H1 (cell line): Measurements from ENCODE around the gene BRPF1. TPM values are rescaled to one million over a fixed set of nuclear protein-coding genes. Genes with fewer than 3 reads are reported as not detected.
A peak's percentile ranks its signal among the peaks of the same experiment; 100 is the strongest.

ENCODE experiments used
- CBX5 ChIP-seq: fragments of 300-800, 300-1000 bp; sonication (generic); IDR thresholded peaks from 2 replicates; pipeline ENCODE4 v1.7.1; 2016; ENCODE audit warnings: antibody characterized with exemption, low read length, low read depth
- CEBPB ChIP-seq: IDR thresholded peaks from 2 replicates; pipeline ENCODE4 v1.6.1; 2012; ENCODE audit warnings: low read depth, low read length
- CHD2 ChIP-seq: IDR thresholded peaks from 2 replicates; pipeline ENCODE4 v1.6.1; 2012; ENCODE audit warnings: low read length, improper control_type of control experiment
- HDAC2 ChIP-seq, 2 experiments: fragments of 300-600 bp in 1 of 2; sonication (generic) in 1 of 2; IDR thresholded peaks; 2 replicates each; pipeline ENCODE4 v1.6.1; 2011 to 2012; ENCODE audit warnings: low read depth in 2 of 2, low read length in 2 of 2, mild to moderate bottlenecking in 2 of 2, moderate library complexity in 2 of 2, borderline replicate concordance in 1 of 2, inconsistent platforms in 1 of 2
- HDAC6 ChIP-seq: IDR thresholded peaks from one replicate; pipeline ENCODE4 v1.7.1; 2012; ENCODE audit warnings: low read depth, mild to moderate bottlenecking, inconsistent platforms, low read length, moderate library complexity
- KDM4A ChIP-seq: IDR thresholded peaks from one replicate; pipeline ENCODE4 v1.7.1; 2012; ENCODE audit warnings: low read depth, mild to moderate bottlenecking, moderate library complexity, low read length, inconsistent platforms; ENCODE audit not compliant: severe bottlenecking
- POLR2A ChIP-seq, 2 experiments: IDR thresholded peaks; 1 replicate in 1 of 2; 2 replicates in 1 of 2; pipeline ENCODE4 v1.6.1; 2011; ENCODE audit warnings: low read depth in 2 of 2, low read length in 2 of 2, mild to moderate bottlenecking in 2 of 2; ENCODE audit errors: control extremely low read depth in 1 of 2
- SAP30 ChIP-seq: fragments of 300-600 bp; sonication (generic); IDR thresholded peaks from 2 replicates; pipeline ENCODE4 v1.7.1; 2012; ENCODE audit warnings: low read length, moderate library complexity, mild to moderate bottlenecking, inconsistent platforms; ENCODE audit not compliant: insufficient read depth, insufficient replicate concordance
- SIN3A ChIP-seq, 2 experiments: IDR thresholded peaks in 1 of 2; conservative IDR thresholded peaks in 1 of 2; 2 replicates each; pipeline ENCODE4 v1.6.1; 2011 to 2012; ENCODE audit warnings: low read length in 2 of 2, improper control_type of control experiment in 1 of 2, low read depth in 1 of 2, mild to moderate bottlenecking in 1 of 2
- SP1 ChIP-seq: IDR thresholded peaks from 2 replicates; pipeline ENCODE4 v1.6.1; 2011; ENCODE audit warnings: low read depth, low read length
- SRF ChIP-seq: IDR thresholded peaks from 2 replicates; pipeline ENCODE4 v1.6.1; 2011; ENCODE audit warnings: mild to moderate bottlenecking, low read depth, low read length, moderate library complexity
- TAF1 ChIP-seq: IDR thresholded peaks from 2 replicates; pipeline ENCODE4 v1.6.1; 2011; ENCODE audit warnings: mild to moderate bottlenecking, low read depth, low read length
- TAF7 ChIP-seq: optimal IDR thresholded peaks from 2 replicates; pipeline ENCODE3; 2011; ENCODE audit warnings: low read depth, mild to moderate bottlenecking, inconsistent platforms, low read length, moderate library complexity, borderline replicate concordance
- TBP ChIP-seq: IDR thresholded peaks from 2 replicates; pipeline ENCODE4 v1.6.1; 2011; ENCODE audit warnings: low read depth, low read length, improper control_type of control experiment
- USF2 ChIP-seq: IDR thresholded peaks from 2 replicates; pipeline ENCODE4 v1.6.1; 2011; ENCODE audit warnings: low read length, improper control_type of control experiment
- YY1 ChIP-seq: IDR thresholded peaks from 2 replicates; pipeline ENCODE4 v1.6.1; 2011; ENCODE audit warnings: low read depth, mild to moderate bottlenecking, low read length
- polyA plus RNA-seq, 7 experiments: library from polyadenylated mRNA; depleted of rRNA in 3 of 7; stranded (reverse) in 5 of 7; unstranded in 2 of 7; fragments of >200 nt in 5 of 7; fragments of 200-250 nt in 2 of 7; gene quantifications; 1 replicate in 5 of 7; 2 replicates in 1 of 7; 4 replicates in 1 of 7; pipeline versions ENCODE4 v1.2.1 to v1.2.3, GENCODE V29; 2011 to 2013; ENCODE audit warnings: missing spikeins in 2 of 7, mixed read lengths in 2 of 7
- total RNA-seq: library from RNA; stranded (reverse); fragmentation: NEBNext Ultra II Directional; extraction: Animal tissue kit (Norgen Biotek cat#: 25700); gene quantifications from 2 replicates; pipeline ENCODE4 v1.2.1, GENCODE V29; 2021
- TF ChIP-seq, protein P1 (sequence below): IDR thresholded peaks from 2 replicates; pipeline ENCODE4 v1.6.1; 2012; ENCODE audit warnings: inconsistent platforms
- TF ChIP-seq, protein P2 (sequence below), 3 experiments: IDR thresholded peaks; 1 replicate in 2 of 3; 2 replicates in 1 of 3; pipeline versions ENCODE4 v1.5.1 to v1.6.1; 2011; ENCODE audit warnings: low read length in 3 of 3, mild to moderate bottlenecking in 3 of 3, inconsistent platforms in 2 of 3, low read depth in 1 of 3, moderate library complexity in 1 of 3; ENCODE audit not compliant: insufficient read depth in 1 of 3; ENCODE audit errors: control extremely low read depth in 1 of 3

The BRPF1 gene
- total and polyA plus RNA-seq, 2 of the 8 experiments (the other 6 are each of a cell fraction or from before 2014, with no cell fraction given), result 11.3 to 21.7 TPM

DNA sequence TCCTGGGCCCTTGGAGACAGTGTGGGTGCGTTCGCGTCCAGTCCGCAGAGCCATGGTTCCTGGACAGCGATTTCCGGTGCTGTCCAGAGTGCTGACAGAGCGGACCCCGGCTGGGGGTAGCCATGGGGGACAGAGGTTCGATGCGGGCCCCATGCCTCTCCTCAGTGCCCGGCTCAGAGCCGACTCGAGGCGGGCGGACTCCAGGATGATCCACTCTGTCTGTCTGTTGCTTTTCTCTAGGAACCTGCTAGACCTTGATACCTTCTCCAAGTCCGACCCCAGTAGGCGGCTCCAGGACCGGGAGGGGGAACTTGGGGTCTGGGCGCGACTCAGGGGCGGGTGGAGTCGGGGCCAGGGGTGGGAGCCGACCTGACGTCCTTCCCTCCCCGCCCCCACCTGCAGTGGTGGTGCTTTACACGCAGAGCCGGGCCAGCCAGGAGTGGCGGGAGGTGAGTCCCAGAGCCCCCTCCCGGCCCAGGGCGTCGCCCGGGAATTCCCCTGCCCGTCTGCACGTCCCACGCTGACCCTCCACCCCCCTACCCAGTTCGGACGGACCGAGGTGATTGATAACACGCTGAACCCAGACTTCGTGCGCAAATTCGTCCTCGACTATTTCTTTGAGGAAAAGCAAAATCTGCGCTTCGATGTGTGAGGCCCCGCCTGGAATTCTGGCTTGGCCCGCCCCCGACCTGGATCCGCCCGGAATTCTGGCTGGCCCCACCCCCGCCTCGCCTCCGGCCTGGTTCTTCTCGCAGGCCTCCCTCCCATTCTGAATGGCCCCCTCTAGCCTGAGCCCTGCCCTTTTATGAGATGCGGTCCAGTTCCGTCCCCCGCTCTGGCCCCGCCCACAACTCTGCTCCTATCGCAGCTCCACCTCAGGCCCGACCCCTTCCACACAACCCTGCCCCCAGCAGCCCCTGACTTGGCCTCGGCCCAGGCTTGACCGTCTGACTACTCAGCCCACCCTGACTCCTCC lies 26.9 kb upstream of the BRPF1 start (continued):
- TF ChIP-seq KDM4A (peak; percentile 20), SRF (peak; percentile 54; the same call in 1 of the 2 replicates), USF2 (no peak), TAF1 (peak; percentile 68; the same call in 1 of the 2 replicates), HDAC6 (no peak), SAP30 (peak; percentile 99), TBP (peak; percentile 90), TAF7 (peak; percentile 35), SP1 (no peak; the same call in 1 of the 2 replicates), CHD2 (no peak), CEBPB (no peak), YY1 (peak; percentile 42; the same call in 1 of the 2 replicates), POLR2A (IDR thresholded peaks at IDR 0.05; ENCODE audit: control extremely low read depth in 1 of 2, low read depth in 2 of 2, low read length in 2 of 2) (peak in 1 of 2 experiments; percentile 37; a peak in 2 of 3 replicates), HDAC2 (IDR thresholded peaks at IDR 0.05; ENCODE audit: borderline replicate concordance in 1 of 2, low read depth in 2 of 2, low read length in 2 of 2) (peak; percentile 86 to 88; a peak in 2 of 4 replicates), SIN3A (conservative IDR thresholded peaks at IDR 0.05 in 1 of 2, IDR thresholded peaks at IDR 0.05 in 1 of 2; ENCODE audit: low read depth in 1 of 2, low read length in 2 of 2) (peak; percentile 100), CBX5 (no peak)
- TF ChIP-seq, protein P1, sequence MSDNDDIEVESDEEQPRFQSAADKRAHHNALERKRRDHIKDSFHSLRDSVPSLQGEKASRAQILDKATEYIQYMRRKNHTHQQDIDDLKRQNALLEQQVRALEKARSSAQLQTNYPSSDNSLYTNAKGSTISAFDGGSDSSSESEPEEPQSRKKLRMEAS, result peak; percentile 51
- TF ChIP-seq, protein P2, sequence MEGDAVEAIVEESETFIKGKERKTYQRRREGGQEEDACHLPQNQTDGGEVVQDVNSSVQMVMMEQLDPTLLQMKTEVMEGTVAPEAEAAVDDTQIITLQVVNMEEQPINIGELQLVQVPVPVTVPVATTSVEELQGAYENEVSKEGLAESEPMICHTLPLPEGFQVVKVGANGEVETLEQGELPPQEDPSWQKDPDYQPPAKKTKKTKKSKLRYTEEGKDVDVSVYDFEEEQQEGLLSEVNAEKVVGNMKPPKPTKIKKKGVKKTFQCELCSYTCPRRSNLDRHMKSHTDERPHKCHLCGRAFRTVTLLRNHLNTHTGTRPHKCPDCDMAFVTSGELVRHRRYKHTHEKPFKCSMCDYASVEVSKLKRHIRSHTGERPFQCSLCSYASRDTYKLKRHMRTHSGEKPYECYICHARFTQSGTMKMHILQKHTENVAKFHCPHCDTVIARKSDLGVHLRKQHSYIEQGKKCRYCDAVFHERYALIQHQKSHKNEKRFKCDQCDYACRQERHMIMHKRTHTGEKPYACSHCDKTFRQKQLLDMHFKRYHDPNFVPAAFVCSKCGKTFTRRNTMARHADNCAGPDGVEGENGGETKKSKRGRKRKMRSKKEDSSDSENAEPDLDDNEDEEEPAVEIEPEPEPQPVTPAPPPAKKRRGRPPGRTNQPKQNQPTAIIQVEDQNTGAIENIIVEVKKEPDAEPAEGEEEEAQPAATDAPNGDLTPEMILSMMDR (IDR thresholded peaks at IDR 0.05; ENCODE audit: control extremely low read depth in 1 of 3, insufficient read depth in 1 of 3, low read depth in 1 of 3, low read length in 3 of 3), result no peak
